OCI-LY3 (cell line): ENCODE measurements around the gene ANKRD31.

Source experiments
- EZH2phosphoT487 ChIP-seq: fragments of 200-600 bp; shearing (Covaris generic); IDR thresholded peaks from 2 replicates; pipeline ENCODE4 v1.6.1; 2018; ENCODE audit warnings: antibody characterized with exemption, mixed run types, low read depth
- TF ChIP-seq, protein P1 (sequence below): fragments of 200-600, 300-600 bp; sonication (generic); IDR thresholded peaks from 2 replicates; pipeline ENCODE4 v1.5.1; 2014; ENCODE audit warnings: antibody characterized with exemption, low read length, low read depth

DNA sequence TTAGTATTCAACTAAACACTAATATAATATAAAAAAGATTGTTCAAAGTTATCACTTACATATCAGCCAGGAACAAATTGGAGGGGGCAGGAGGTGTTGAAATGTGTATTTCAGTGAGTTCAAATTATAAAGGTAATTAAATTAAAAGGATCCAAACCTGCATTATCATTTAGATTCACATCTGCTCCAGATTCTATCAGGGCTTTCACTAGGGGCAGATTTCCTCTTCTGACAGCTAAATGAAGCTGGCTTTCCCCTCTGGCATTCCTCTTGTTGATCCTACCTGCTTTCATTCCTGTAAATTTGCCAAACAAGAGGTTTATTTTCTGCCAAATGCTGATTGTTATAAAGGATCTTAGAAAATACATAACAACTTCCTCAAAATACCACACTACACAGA lies 98.0 kb downstream of the ANKRD31 start:
- TF ChIP-seq, protein P1, sequence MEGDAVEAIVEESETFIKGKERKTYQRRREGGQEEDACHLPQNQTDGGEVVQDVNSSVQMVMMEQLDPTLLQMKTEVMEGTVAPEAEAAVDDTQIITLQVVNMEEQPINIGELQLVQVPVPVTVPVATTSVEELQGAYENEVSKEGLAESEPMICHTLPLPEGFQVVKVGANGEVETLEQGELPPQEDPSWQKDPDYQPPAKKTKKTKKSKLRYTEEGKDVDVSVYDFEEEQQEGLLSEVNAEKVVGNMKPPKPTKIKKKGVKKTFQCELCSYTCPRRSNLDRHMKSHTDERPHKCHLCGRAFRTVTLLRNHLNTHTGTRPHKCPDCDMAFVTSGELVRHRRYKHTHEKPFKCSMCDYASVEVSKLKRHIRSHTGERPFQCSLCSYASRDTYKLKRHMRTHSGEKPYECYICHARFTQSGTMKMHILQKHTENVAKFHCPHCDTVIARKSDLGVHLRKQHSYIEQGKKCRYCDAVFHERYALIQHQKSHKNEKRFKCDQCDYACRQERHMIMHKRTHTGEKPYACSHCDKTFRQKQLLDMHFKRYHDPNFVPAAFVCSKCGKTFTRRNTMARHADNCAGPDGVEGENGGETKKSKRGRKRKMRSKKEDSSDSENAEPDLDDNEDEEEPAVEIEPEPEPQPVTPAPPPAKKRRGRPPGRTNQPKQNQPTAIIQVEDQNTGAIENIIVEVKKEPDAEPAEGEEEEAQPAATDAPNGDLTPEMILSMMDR = no peak
- TF ChIP-seq EZH2phosphoT487 = no peak
